CD14-positive monocyte (primary cell): ENCODE results near the gene PEX5. TPM values are rescaled to one million over a fixed set of nuclear protein-coding genes. Genes with fewer than 3 reads are reported as not detected.

Experiments used
- DNase-seq, 3 donors: peaks; one replicate each; pipeline ENCODE4 v3.0.0-alpha.2; 2011 to 2022
- H2AFZ ChIP-seq: 2 replicates; pipeline ENCODE4 v1.6.0; 2012; ENCODE audit warnings: mild to moderate bottlenecking, low read depth, low read length, inconsistent platforms; ENCODE audit not compliant: insufficient read depth, poor library complexity, severe bottlenecking
- H3K27ac ChIP-seq, 2 donors: 1 replicate in 1 of 2; 2 replicates in 1 of 2; pipeline ENCODE4 v1.5.1; 2012 to 2013; ENCODE audit warnings: low read length in 2 of 2, control low read depth in 1 of 2, inconsistent platforms in 1 of 2, low read depth in 1 of 2, mild to moderate bottlenecking in 1 of 2
- H3K27me3 ChIP-seq, 2 donors: one replicate each; pipeline versions ENCODE4 v1.6.0 to v1.6.1; 2011 to 2013; ENCODE audit warnings: low read length in 2 of 2; ENCODE audit not compliant: control insufficient read depth in 2 of 2, insufficient read depth in 2 of 2
- H3K36me3 ChIP-seq, 2 donors: replicated peaks in 1 of 2; 1 replicate in 1 of 2; 2 replicates in 1 of 2; pipeline versions ENCODE4 v1.5.1 to v1.6.1; 2012 to 2013; ENCODE audit warnings: low read length in 2 of 2, control low read depth in 1 of 2, inconsistent platforms in 1 of 2, mild to moderate bottlenecking in 1 of 2; ENCODE audit not compliant: insufficient read depth in 2 of 2, control insufficient read depth in 1 of 2
- H3K4me1 ChIP-seq, 2 donors: 1 replicate in 1 of 2; 2 replicates in 1 of 2; pipeline versions ENCODE4 v1.5.1 to v1.6.1; 2012 to 2013; ENCODE audit warnings: low read length in 2 of 2, control low read depth in 1 of 2, inconsistent platforms in 1 of 2, mild to moderate bottlenecking in 1 of 2, moderate library complexity in 1 of 2; ENCODE audit not compliant: insufficient read depth in 2 of 2, control insufficient read depth in 1 of 2
- H3K4me2 ChIP-seq: replicated peaks from 2 replicates; pipeline ENCODE3; 2012; ENCODE audit warnings: low read length, moderate library complexity, mild to moderate bottlenecking; ENCODE audit not compliant: poor library complexity, severe bottlenecking; ENCODE audit errors: extremely low read depth
- H3K4me3 ChIP-seq, 3 experiments: fragments of 200-600 bp in 1 of 3; sonication (generic) in 1 of 3; replicated peaks in 1 of 3; 1 replicate in 2 of 3; 2 replicates in 1 of 3; pipeline ENCODE4 v1.5.1; 2011 to 2013; ENCODE audit warnings: low read length in 3 of 3, mild to moderate bottlenecking in 3 of 3, control low read depth in 2 of 3, low read depth in 2 of 3, inconsistent platforms in 1 of 3, moderate library complexity in 1 of 3
- H3K79me2 ChIP-seq: 2 replicates; pipeline ENCODE4 v1.6.0; 2012; ENCODE audit warnings: mild to moderate bottlenecking, control low read depth, inconsistent platforms, low read length, moderate library complexity; ENCODE audit not compliant: insufficient read depth
- H3K9ac ChIP-seq: 2 replicates; pipeline ENCODE4 v1.6.0; 2017; ENCODE audit warnings: low read length, mild to moderate bottlenecking; ENCODE audit not compliant: insufficient read depth, poor library complexity, severe bottlenecking
- H3K9me3 ChIP-seq, 2 donors: replicated peaks in 1 of 2; 1 replicate in 1 of 2; 2 replicates in 1 of 2; pipeline versions ENCODE4 v1.5.1 to v1.6.1; 2012 to 2013; ENCODE audit warnings: low read length in 2 of 2, control low read depth in 1 of 2; ENCODE audit not compliant: control insufficient read depth in 1 of 2, insufficient read depth in 1 of 2
- H4K20me1 ChIP-seq: 2 replicates; pipeline ENCODE4 v1.6.0; 2012; ENCODE audit warnings: mild to moderate bottlenecking, low read length, control low read depth, moderate library complexity; ENCODE audit not compliant: insufficient read depth
- H3K27ac Mint-ChIP-seq, 7 donors: one replicate each; pipeline ENCODE4 v1.8.0; 2020; ENCODE audit warnings: mild to moderate bottlenecking in 7 of 7, mixed read lengths in 7 of 7, moderate library complexity in 6 of 7, inconsistent platforms in 2 of 7
- H3K27me3 Mint-ChIP-seq, 3 donors: one replicate each; pipeline ENCODE4 v1.8.0; 2021 to 2022; ENCODE audit warnings: low read depth in 3 of 3, mild to moderate bottlenecking in 3 of 3, mixed read lengths in 3 of 3, moderate library complexity in 3 of 3, inconsistent platforms in 1 of 3
- H3K36me3 Mint-ChIP-seq, 2 donors: one replicate each; pipeline ENCODE4 v1.8.0; 2020; ENCODE audit warnings: mixed read lengths in 2 of 2, inconsistent platforms in 1 of 2, mild to moderate bottlenecking in 1 of 2
- H3K4me1 Mint-ChIP-seq: one replicate; pipeline ENCODE4 v1.8.0; 2020; ENCODE audit warnings: mild to moderate bottlenecking, mixed read lengths
- H3K4me3 Mint-ChIP-seq, 2 donors: one replicate each; pipeline ENCODE4 v1.8.0; 2020; ENCODE audit warnings: mild to moderate bottlenecking in 2 of 2, mixed read lengths in 2 of 2, moderate library complexity in 1 of 2
- H3K9me3 Mint-ChIP-seq, 7 donors: one replicate each; pipeline ENCODE4 v1.8.0; 2020 to 2022; ENCODE audit warnings: mixed read lengths in 7 of 7, mild to moderate bottlenecking in 6 of 7, moderate library complexity in 6 of 7, inconsistent platforms in 2 of 7
- WGBS: methylation state at CpG from one replicate; pipeline ENCODE4 v1.1.5; 2013; ENCODE audit warnings: missing lambda C conversion rate; ENCODE audit not compliant: insufficient coverage; 5-methylcytosine and 5-hydroxymethylcytosine counted together
- intact Hi-C, 2 donors: fragments of 100-400 bp; cut with micrococcal nuclease; formaldehyde crosslinking; loops; one replicate each; pipeline versions ENCODE4 v1.15.0 to v1.15.1; 2023
- polyA plus RNA-seq, 3 donors: library from polyadenylated mRNA; depleted of rRNA in 1 of 3; unstranded in 2 of 3; stranded (reverse) in 1 of 3; fragments of 300-500 nt in 2 of 3; fragments of >200 nt in 1 of 3; fragmentation: Illumina TruSeq in 2 of 3; gene quantifications; 1 replicate in 2 of 3; 2 replicates in 1 of 3; pipeline ENCODE4 v1.2.3, GENCODE V29; 2012 to 2021
- TF ChIP-seq, protein P1 (sequence below): fragments of 200-600 bp; IDR thresholded peaks from one replicate; pipeline ENCODE4 v1.8.0; 2022; ENCODE audit warnings: antibody characterized with exemption, mild to moderate bottlenecking

Gene PEX5
- polyA plus RNA-seq, 3 donors, result 4.3 to 11.3 (median 7.1) TPM

DNA sequence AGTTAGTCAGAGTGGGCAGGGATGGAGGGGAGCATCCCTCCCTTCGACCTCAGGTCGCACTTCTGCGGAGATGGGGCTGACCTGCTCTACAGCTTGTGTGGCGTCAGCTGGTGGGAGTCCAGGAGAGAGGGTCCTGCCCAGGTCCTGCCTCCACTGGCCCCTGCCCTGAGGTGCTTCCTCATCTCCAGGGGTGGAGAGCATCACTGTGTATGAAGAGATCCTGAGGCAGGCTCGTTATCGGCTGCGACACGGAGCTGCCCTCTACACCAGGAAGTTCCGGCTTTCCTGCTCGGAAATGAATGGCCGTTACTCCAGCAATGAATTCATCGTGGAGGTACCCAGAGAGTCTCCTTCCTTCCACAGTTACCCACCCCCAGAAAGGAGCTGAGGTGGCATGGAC lies 39.1 kb upstream of the PEX5 start:
- no peak overlapping the region for H3K27ac ChIP-seq
- peaks cover 0 to 26% of the 10 kb centered on the region in 2 donors for H3K36me3 ChIP-seq
- Mint-ChIP-seq H3K27me3 (peaks cover 0 to 2% (median 1%) of the 10 kb centered on the region in 3 donors), H3K4me3 (no peak overlapping the region), H3K36me3 (peaks cover 37 to 61% of the 10 kb centered on the region in 2 donors), H3K9me3 (no peaks in the 10 kb centered on the region), H3K27ac (peak overlapping the region in 1 of 7 donors; percentile 4), H3K4me1 (no peaks in the 10 kb centered on the region)
- no peak overlapping the region for H2AFZ ChIP-seq
- H3K4me2 ChIP-seq, result no peak overlapping the region
- no peak for DNase-seq
- 100% methylated on average over 4 of the region's 12 CpGs for WGBS
- H3K27me3 ChIP-seq, result no peaks in the 10 kb centered on the region
- no peaks in the 10 kb centered on the region for H3K79me2 ChIP-seq
- intact Hi-C loops, result no loop called here
- H3K4me3 ChIP-seq, result no peak overlapping the region
- TF ChIP-seq, protein P1, sequence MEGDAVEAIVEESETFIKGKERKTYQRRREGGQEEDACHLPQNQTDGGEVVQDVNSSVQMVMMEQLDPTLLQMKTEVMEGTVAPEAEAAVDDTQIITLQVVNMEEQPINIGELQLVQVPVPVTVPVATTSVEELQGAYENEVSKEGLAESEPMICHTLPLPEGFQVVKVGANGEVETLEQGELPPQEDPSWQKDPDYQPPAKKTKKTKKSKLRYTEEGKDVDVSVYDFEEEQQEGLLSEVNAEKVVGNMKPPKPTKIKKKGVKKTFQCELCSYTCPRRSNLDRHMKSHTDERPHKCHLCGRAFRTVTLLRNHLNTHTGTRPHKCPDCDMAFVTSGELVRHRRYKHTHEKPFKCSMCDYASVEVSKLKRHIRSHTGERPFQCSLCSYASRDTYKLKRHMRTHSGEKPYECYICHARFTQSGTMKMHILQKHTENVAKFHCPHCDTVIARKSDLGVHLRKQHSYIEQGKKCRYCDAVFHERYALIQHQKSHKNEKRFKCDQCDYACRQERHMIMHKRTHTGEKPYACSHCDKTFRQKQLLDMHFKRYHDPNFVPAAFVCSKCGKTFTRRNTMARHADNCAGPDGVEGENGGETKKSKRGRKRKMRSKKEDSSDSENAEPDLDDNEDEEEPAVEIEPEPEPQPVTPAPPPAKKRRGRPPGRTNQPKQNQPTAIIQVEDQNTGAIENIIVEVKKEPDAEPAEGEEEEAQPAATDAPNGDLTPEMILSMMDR, result no peak
- H4K20me1 ChIP-seq, result no peaks in the 10 kb centered on the region
- no peak overlapping the region for H3K9ac ChIP-seq
- H3K4me1 ChIP-seq, result no peaks in the 10 kb centered on the region
- H3K9me3 ChIP-seq, result no peaks in the 10 kb centered on the region

DNA sequence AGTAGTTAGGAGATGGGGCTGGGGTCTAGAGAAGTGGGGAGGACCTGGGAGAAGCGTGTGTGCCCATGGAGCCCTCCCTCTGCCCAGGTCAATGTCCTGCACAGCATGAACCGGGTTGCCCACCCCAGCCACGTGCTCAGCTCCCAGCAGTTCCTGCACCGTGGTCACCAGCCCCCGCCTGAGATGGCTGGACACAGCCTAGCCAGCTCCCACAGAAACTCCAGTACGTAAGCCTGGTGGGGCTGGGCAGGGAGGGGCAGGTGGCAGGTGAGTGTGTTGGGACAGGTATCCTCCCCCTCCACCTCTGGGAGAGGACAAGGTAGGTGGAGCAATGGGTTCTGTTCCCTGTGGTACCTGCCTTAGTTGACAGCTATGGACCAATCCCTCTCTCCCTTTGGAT lies 38.6 kb upstream of the PEX5 start:
- H3K36me3 Mint-ChIP-seq, result peaks cover 34 to 61% of the 10 kb centered on the region in 2 donors

More for the DNA sequence above, 38.6 kb upstream of the PEX5 start:
- no peaks in the 10 kb centered on the region for H3K4me1 ChIP-seq
- intact Hi-C loops, result no loop called here
- peaks cover 0 to 26% of the 10 kb centered on the region in 2 donors for H3K36me3 ChIP-seq
- TF ChIP-seq, protein P1, result no peak
- H3K4me1 Mint-ChIP-seq, result no peaks in the 10 kb centered on the region
- H3K4me3 Mint-ChIP-seq, result no peak overlapping the region
- H3K9me3 ChIP-seq, result no peaks in the 10 kb centered on the region
- H4K20me1 ChIP-seq, result no peaks in the 10 kb centered on the region
- H3K4me3 ChIP-seq, result no peak overlapping the region
- WGBS, result 93% methylated on average over 3 of the region's 6 CpGs
- H3K9me3 Mint-ChIP-seq, result no peaks in the 10 kb centered on the region
- no peaks in the 10 kb centered on the region for H3K27me3 ChIP-seq
- no peak overlapping the region for H2AFZ ChIP-seq
- no peak overlapping the region for H3K9ac ChIP-seq
- H3K79me2 ChIP-seq, result no peaks in the 10 kb centered on the region
- H3K27ac ChIP-seq, result no peak overlapping the region
- H3K27me3 Mint-ChIP-seq, result peaks cover 0 to 2% (median 1%) of the 10 kb centered on the region in 3 donors
- H3K4me2 ChIP-seq, result no peak overlapping the region
- no peak for DNase-seq
- no peak overlapping the region for H3K27ac Mint-ChIP-seq
